ENCODE data around the gene SPOCD1. TPM values are rescaled to one million over a fixed set of nuclear protein-coding genes. Genes with fewer than 3 reads are reported as not detected.

The SPOCD1 gene
- total and polyA plus RNA-seq, 9 donors: 0.15 to 1.7 (median 0.49) TPM; not detected in 1

DNA sequence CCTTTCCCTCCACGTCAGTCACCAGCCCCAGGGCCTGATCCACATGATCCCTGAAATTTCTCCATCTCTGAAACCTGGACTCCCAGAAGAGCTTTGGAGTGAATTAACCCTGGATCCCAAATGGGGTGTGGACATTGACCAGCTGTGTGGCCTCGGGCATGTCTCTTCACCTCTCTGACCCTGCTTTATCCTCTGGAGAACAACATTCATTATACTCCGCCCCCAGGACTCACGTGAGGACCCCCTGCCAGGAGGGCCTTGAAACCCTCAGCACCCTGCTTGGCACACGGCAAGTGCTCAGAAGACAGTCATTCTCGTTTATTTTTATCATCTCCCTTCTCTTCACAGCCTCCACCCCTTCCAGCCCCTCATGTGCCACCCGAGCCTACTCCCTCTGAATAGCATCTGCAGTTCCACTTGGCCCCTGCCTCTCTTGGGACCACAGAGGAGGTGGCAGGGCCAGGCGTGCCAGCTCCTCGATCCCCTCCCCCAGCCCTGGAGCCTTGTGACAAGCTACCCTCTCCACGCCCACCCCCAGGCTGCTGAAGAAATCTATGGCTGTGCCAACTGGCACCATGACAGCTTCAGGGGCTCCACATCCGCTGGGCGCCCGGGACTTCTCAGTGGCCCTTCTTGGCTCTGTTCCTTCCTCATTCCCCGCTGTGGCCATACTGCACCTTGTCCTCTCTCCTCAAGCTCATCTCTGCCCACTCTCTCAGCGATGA is 69.7 kb downstream of the SPOCD1 start:
- WGBS, 3 donors: 63 to 69% (median 64%) methylated on average over 15 of the region's 15 CpGs

DNA sequence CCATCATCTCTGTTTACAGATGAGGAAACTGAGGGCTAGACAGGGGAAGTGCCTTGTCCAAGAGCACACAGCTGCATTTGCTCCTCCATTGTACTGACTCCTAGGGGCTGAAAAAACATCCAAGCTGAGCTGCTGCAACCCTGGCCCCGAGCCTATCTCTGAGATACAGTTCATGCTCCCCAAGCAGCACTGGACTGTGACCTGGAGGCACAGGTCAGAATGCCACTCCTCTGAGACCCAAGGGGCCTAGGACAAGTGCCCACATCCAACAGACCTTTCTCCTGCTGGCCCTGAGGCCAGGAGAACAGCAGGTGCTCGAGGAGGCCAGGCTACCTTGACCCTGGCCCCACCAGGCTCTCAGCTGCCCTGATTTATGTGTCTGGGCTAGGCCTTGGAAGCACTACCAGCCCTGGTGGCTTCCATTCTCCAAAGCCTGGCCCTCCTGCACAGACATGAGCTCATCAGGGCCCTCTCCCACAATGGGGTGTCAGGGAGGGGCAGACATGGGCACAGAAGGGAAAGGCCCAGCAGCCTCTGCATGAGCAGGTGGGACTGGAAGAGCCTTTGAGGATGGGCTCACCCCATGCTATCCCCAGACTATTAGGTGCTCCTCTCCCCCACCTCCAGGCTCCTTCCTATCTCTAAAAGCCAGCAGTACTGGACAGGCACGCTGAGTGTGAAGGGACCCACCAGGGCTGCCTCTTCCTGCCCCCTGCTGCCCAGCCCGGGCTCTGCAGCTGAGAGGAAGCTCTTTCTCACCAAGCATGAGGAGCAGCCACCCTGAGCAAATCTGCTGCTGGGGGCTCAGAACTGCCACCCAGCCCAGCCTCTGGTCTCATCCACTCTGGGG is 70.5 kb downstream of the SPOCD1 start:
- Histone ChIP-seq H3K36me3 (no peaks in the 10 kb centered on the region), H3K27ac (no peak overlapping the region), H3K27me3 (no peaks in the 10 kb centered on the region), H3K4me1 (ENCODE audit: insufficient read depth) (no peaks in the 10 kb centered on the region), H3K9me3 (no peaks in the 10 kb centered on the region), H3K4me3 (no peak overlapping the region)
- peak; percentile 58 to 85 (median 78) for DNase-seq
- WGBS, 3 donors: 35 to 45% (median 42%) methylated on average over 4 of the region's 4 CpGs
- TF ChIP-seq POLR2A (IDR thresholded peaks at IDR 0.05): no peak
- TF ChIP-seq, protein P1, sequence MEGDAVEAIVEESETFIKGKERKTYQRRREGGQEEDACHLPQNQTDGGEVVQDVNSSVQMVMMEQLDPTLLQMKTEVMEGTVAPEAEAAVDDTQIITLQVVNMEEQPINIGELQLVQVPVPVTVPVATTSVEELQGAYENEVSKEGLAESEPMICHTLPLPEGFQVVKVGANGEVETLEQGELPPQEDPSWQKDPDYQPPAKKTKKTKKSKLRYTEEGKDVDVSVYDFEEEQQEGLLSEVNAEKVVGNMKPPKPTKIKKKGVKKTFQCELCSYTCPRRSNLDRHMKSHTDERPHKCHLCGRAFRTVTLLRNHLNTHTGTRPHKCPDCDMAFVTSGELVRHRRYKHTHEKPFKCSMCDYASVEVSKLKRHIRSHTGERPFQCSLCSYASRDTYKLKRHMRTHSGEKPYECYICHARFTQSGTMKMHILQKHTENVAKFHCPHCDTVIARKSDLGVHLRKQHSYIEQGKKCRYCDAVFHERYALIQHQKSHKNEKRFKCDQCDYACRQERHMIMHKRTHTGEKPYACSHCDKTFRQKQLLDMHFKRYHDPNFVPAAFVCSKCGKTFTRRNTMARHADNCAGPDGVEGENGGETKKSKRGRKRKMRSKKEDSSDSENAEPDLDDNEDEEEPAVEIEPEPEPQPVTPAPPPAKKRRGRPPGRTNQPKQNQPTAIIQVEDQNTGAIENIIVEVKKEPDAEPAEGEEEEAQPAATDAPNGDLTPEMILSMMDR (IDR thresholded peaks at IDR 0.05): peak; percentile 48 to 81 (median 69)
- intact Hi-C loops (cut with DNase I): loop anchor here in 2 of 4 donors (5.0 to 10.0 kb wide), 2 partner anchors 81 to 83 kb away; no protein-coding TSS in a partner anchor

More for the DNA sequence above, 69.7 kb downstream of the SPOCD1 start:
- TF ChIP-seq, protein P1 (IDR thresholded peaks at IDR 0.05): no peak
- no peak for TF ChIP-seq POLR2A (IDR thresholded peaks at IDR 0.05)
- no peak for TF ChIP-seq EP300 (IDR thresholded peaks at IDR 0.05)
- intact Hi-C loops (cut with DNase I): loop anchor here in 2 of 4 donors (5.0 to 10.0 kb wide), 2 partner anchors 81 to 84 kb away; no protein-coding TSS in a partner anchor
- H3K9me3 ChIP-seq: no peaks in the 10 kb centered on the region
- no peak overlapping the region for H3K27ac ChIP-seq
- H3K36me3 ChIP-seq: no peaks in the 10 kb centered on the region
- no peaks in the 10 kb centered on the region for H3K4me1 ChIP-seq (ENCODE audit: insufficient read depth)
- H3K4me3 ChIP-seq: no peak overlapping the region
- no peaks in the 10 kb centered on the region for H3K27me3 ChIP-seq
- no peak for DNase-seq

DNA sequence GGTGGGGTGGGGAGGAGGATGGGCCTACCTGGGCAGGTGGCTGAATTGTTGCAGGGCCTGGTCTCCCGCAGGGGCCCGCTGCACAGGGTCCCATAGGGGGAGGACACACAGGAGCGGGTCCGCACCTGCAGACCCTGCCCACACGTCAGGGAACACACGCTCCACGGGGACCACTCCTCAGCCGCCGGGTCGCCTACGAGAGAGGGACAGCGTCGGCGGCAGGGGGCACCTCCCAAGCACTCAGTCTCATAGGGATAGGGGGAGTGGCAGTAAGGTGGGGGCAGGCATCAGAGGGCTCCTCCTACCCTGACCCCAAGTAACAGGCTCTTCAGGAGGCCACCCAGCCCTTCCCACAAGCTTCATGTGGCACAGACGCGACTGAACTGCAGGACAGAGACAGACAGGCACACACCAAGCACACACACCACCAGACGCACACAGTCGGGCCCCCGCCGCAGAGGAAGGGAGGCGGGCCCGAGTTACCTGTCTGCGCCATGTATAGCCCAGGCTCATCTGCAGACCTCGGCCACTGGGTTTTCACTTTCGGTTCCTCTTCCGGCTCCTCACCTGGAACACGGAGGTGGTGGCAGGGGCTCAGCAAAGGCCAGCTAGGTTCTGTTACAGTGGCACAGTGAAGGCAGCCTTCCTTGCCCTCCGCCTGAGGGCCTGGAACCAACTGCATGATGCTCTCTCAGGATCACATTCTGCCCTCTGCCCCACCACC is 71.5 kb downstream of the SPOCD1 start:
- intact Hi-C loops (cut with DNase I): loop anchor here in 2 of 4 donors (5.0 to 10.0 kb wide), 2 partner anchors 77 to 80 kb away; no protein-coding TSS in a partner anchor
- WGBS, 3 donors: 91 to 93% (median 93%) methylated on average over 28 of the region's 28 CpGs
- DNase-seq: no peak
- Histone ChIP-seq H3K4me3 (no peak overlapping the region), H3K9me3 (no peaks in the 10 kb centered on the region), H3K27me3 (no peaks in the 10 kb centered on the region), H3K36me3 (no peaks in the 10 kb centered on the region), H3K27ac (no peak overlapping the region), H3K4me1 (ENCODE audit: insufficient read depth) (no peaks in the 10 kb centered on the region)
- TF ChIP-seq, protein P1 (IDR thresholded peaks at IDR 0.05): no peak
- TF ChIP-seq EP300 (IDR thresholded peaks at IDR 0.05): no peak
- TF ChIP-seq POLR2A (IDR thresholded peaks at IDR 0.05): no peak

All from ovary (tissue), 9 donors.